Endodermal cell (in vitro differentiated cells): ENCODE results near the gene GAS7. TPM values are rescaled to one million over a fixed set of nuclear protein-coding genes. Genes with fewer than 3 reads are reported as not detected.

Experiments
- DNase-seq: peaks from one replicate; pipeline ENCODE4 v3.0.0-alpha.2; 2017
- H3K27ac ChIP-seq: 2 replicates; pipeline ENCODE4 v1.5.1; 2013; ENCODE audit warnings: mild to moderate bottlenecking, low read depth, low read length, moderate library complexity
- H3K27me3 ChIP-seq: 2 replicates; pipeline ENCODE4 v1.6.1; 2013; ENCODE audit warnings: mild to moderate bottlenecking, low read length, moderate library complexity; ENCODE audit not compliant: insufficient read depth, control insufficient read depth, poor library complexity, severe bottlenecking
- H3K36me3 ChIP-seq: 2 replicates; pipeline ENCODE4 v1.7.0; 2013; ENCODE audit warnings: mild to moderate bottlenecking, low read length, moderate library complexity; ENCODE audit not compliant: control insufficient read depth, insufficient read depth
- H3K4me1 ChIP-seq: one replicate; pipeline ENCODE4 v1.7.0; 2013; ENCODE audit warnings: low read length; ENCODE audit not compliant: control insufficient read depth, insufficient read depth
- H3K4me3 ChIP-seq: 2 replicates; pipeline ENCODE4 v1.5.1; 2013; ENCODE audit warnings: mild to moderate bottlenecking, low read length, moderate library complexity
- H3K9ac ChIP-seq: 2 replicates; pipeline ENCODE4 v1.6.1; 2013; ENCODE audit warnings: mild to moderate bottlenecking, low read length, moderate library complexity; ENCODE audit not compliant: poor library complexity, severe bottlenecking; ENCODE audit errors: extremely low read depth
- H3K9me3 ChIP-seq: 2 replicates; pipeline ENCODE4 v1.6.1; 2013; ENCODE audit warnings: mild to moderate bottlenecking, low read length, moderate library complexity; ENCODE audit not compliant: control insufficient read depth
- H3K27ac Mint-ChIP-seq: 2 replicates; pipeline ENCODE4 v1.8.0; 2020; ENCODE audit warnings: mixed read lengths
- H3K27me3 Mint-ChIP-seq: 2 replicates; pipeline ENCODE4 v1.8.0; 2021; ENCODE audit warnings: mild to moderate bottlenecking, mixed read lengths; ENCODE audit not compliant: insufficient read depth
- H3K36me3 Mint-ChIP-seq: 2 replicates; pipeline ENCODE4 v1.8.0; 2020; ENCODE audit warnings: low read depth, mixed read lengths
- H3K4me1 Mint-ChIP-seq: 2 replicates; pipeline ENCODE4 v1.8.0; 2020; ENCODE audit warnings: mixed read lengths
- H3K4me3 Mint-ChIP-seq: 2 replicates; pipeline ENCODE4 v1.8.0; 2020; ENCODE audit warnings: mild to moderate bottlenecking, moderate library complexity, mixed read lengths
- H3K9me3 Mint-ChIP-seq: 2 replicates; pipeline ENCODE4 v1.8.0; 2020; ENCODE audit warnings: mild to moderate bottlenecking, mixed read lengths
- WGBS, 2 experiments: methylation state at CpG; one replicate each; pipeline versions ENCODE4 v1.1.5 to v1.1.7; 2013; ENCODE audit warnings: missing lambda C conversion rate in 2 of 2, mixed read lengths in 1 of 2; ENCODE audit not compliant: insufficient coverage in 1 of 2, insufficient read length in 1 of 2; 5-methylcytosine and 5-hydroxymethylcytosine counted together
- total RNA-seq, 2 donors: library from RNA; stranded (reverse); fragmentation: NEBNext Ultra II Directional in 1 of 2; extraction: Animal tissue kit (Norgen Biotek cat#: 25700) in 1 of 2; gene quantifications; 2 replicates in 1 of 2; 3 replicates in 1 of 2; pipeline ENCODE4 v1.2.1, GENCODE V29; 2021
- TF ChIP-seq, protein P1 (sequence below): fragments of 200-600 bp; sonication (generic); conservative IDR thresholded peaks from 2 replicates; pipeline ENCODE4 v1.5.0; 2021; ENCODE audit warnings: antibody characterized with exemption, mild to moderate bottlenecking

The GAS7 gene
- total RNA-seq, 2 donors from 2014 or later: 8.6 to 14.7 TPM

- Mint-ChIP-seq H3K9me3 (no peaks in the 10 kb centered on the region), H3K27ac (no peak overlapping the region), H3K4me1 (peaks cover 6% of the 10 kb centered on the region), H3K36me3 (no peaks in the 10 kb centered on the region), H3K4me3 (no peak overlapping the region), H3K27me3 (no peaks in the 10 kb centered on the region)
- no peak overlapping the region for H3K9ac ChIP-seq
- TF ChIP-seq, protein P1, sequence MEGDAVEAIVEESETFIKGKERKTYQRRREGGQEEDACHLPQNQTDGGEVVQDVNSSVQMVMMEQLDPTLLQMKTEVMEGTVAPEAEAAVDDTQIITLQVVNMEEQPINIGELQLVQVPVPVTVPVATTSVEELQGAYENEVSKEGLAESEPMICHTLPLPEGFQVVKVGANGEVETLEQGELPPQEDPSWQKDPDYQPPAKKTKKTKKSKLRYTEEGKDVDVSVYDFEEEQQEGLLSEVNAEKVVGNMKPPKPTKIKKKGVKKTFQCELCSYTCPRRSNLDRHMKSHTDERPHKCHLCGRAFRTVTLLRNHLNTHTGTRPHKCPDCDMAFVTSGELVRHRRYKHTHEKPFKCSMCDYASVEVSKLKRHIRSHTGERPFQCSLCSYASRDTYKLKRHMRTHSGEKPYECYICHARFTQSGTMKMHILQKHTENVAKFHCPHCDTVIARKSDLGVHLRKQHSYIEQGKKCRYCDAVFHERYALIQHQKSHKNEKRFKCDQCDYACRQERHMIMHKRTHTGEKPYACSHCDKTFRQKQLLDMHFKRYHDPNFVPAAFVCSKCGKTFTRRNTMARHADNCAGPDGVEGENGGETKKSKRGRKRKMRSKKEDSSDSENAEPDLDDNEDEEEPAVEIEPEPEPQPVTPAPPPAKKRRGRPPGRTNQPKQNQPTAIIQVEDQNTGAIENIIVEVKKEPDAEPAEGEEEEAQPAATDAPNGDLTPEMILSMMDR: no peak
- no peak overlapping the region for H3K27ac ChIP-seq
- no peak for DNase-seq
- H3K9me3 ChIP-seq: no peaks in the 10 kb centered on the region
- H3K4me1 ChIP-seq: no peaks in the 10 kb centered on the region
- no peaks in the 10 kb centered on the region for H3K27me3 ChIP-seq
- WGBS, 2 experiments: 93 to 96% methylated on average over 3 of the region's 3 CpGs
- no peaks in the 10 kb centered on the region for H3K36me3 ChIP-seq
- no peak overlapping the region for H3K4me3 ChIP-seq
Measured at GRCh38 chr17:10103712-10104111, 94.7 kb downstream of the GAS7 start.

DNA sequence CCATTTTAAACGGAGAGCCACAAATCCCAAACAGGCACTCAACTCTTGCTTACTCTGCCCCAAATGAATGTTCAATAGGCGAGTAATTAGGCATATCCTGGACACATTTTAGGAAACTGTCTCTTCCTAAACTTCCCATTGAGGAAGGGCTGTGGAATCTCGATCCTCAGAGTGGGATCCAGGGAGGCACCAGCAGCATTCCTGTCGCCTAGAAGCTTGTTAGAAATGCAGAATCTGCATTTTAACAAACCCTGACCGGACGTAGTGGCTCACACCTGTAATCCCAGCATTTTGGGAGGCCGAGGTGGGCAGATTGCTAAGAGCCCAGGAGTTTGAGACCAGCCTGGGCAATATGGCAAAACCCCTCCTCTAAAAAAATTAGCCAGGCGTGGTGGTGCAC lies 95.6 kb downstream of the GAS7 start:
- Mint-ChIP-seq H3K27ac (no peak overlapping the region), H3K36me3 (no peaks in the 10 kb centered on the region), H3K27me3 (no peaks in the 10 kb centered on the region), H3K9me3 (no peaks in the 10 kb centered on the region), H3K4me1 (peaks cover 6% of the 10 kb centered on the region), H3K4me3 (no peak overlapping the region)
- H3K27me3 ChIP-seq: no peaks in the 10 kb centered on the region
- no peaks in the 10 kb centered on the region for H3K36me3 ChIP-seq
- no peaks in the 10 kb centered on the region for H3K4me1 ChIP-seq
- no peak overlapping the region for H3K4me3 ChIP-seq
- TF ChIP-seq, protein P1: no peak
- no peak overlapping the region for H3K9ac ChIP-seq
- 88 to 92% methylated on average over 6 to 8 of the region's 8 CpGs for WGBS, 2 experiments
- no peak overlapping the region for H3K27ac ChIP-seq
- DNase-seq: peak; percentile 60
- H3K9me3 ChIP-seq: no peaks in the 10 kb centered on the region

- Histone ChIP-seq H3K9ac (no peak overlapping the region), H3K27ac (no peak overlapping the region), H3K4me1 (no peaks in the 10 kb centered on the region), H3K36me3 (no peaks in the 10 kb centered on the region), H3K27me3 (no peaks in the 10 kb centered on the region), H3K4me3 (no peak overlapping the region), H3K9me3 (no peaks in the 10 kb centered on the region)
- no peak for DNase-seq
- Mint-ChIP-seq H3K4me3 (no peak overlapping the region), H3K36me3 (no peaks in the 10 kb centered on the region), H3K27ac (no peak overlapping the region), H3K9me3 (no peaks in the 10 kb centered on the region), H3K27me3 (no peaks in the 10 kb centered on the region), H3K4me1 (no peaks in the 10 kb centered on the region)
- TF ChIP-seq, protein P1: no peak
- 86 to 91% methylated on average over 7 to 8 of the region's 8 CpGs for WGBS, 2 experiments
Measured at GRCh38 chr17:10099051-10099571, 99.3 kb downstream of the GAS7 start.
